Left colon (tissue), 2 donors: Measurements from ENCODE around the gene FAM120B. TPM values are rescaled to one million over a fixed set of nuclear protein-coding genes. Genes with fewer than 3 reads are reported as not detected.

Experiments
- ATAC-seq: fragments of 200-7000 bp; cut with Tn5 transposase; one replicate; pipeline ENCODE4 v1.9.1; 2020; ENCODE audit warnings: mild to moderate bottlenecking, moderate library complexity
- DNase-seq, 2 donors: peaks; one replicate each; pipeline ENCODE4 v3.0.0-alpha.2; 2020
- intact Hi-C, 2 donors: fragments of 100-400 bp; cut with DNase I in 1 of 2; cut with micrococcal nuclease in 1 of 2; formaldehyde crosslinking; loops; one replicate each; pipeline versions ENCODE4 v1.11.2 to v1.14.0; 2022; cut with DNase I, micrococcal nuclease
- total RNA-seq, 2 donors: library from RNA; stranded (reverse); fragmentation: NEBNext Ultra II Directional; extraction: Animal tissue kit (Norgen Biotek cat#: 25700); gene quantifications; one replicate each; pipeline ENCODE4 v1.2.1, GENCODE V29; 2021
- donor health status: DM: no; HTN: no; CAD: no.
- donor health status: DM: yes; HTN: yes; CAD: no.

The FAM120B gene
- total RNA-seq, 2 donors from 2014 or later = 30.3 to 31.1 TPM

DNA sequence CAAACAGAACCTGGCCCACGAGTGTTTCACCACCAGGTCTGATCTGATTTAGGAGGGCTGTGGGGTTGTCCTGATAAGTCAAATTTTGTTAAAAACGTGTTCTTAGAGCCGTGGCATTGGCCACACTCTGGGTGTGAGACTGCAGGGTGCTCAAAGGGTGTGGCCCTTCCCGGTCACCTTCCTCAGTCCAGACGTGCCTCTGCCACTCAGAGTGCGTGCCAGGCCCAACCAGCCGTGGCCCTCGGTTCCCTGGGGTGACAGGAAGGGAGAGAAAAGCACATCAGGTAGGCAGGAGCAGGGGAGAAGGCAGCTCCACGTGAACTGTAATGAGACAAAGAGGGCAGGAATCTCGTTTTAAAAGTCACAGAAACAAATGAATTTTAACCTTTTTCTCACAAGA lies 115.4 kb downstream of the FAM120B start:
- no peak for DNase-seq
- ATAC-seq = no peak
- intact Hi-C loops = no loop called here

DNA sequence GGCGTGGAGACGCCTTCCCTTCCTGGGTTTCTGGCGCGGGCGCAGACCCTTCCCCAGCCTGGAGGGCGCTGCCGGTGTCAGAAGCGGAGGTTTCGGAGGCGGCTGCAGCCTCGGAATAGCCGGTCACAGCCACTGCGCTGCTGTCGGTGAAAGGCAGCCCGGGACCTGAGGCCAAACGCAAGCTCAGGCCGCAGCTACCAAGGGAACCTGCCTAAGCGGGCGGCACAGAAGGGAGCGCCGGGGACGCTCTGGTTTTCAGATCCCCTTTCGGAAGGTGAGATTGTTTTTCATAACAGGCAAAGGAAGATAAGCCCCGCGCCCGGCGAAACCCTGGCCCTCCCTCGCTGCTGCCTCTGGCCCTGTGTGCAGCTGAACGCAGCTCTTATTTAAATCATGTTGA lies 116.5 kb downstream of the FAM120B start:
- no peak for ATAC-seq
- no peak for DNase-seq
- intact Hi-C loops = no loop called here

DNA sequence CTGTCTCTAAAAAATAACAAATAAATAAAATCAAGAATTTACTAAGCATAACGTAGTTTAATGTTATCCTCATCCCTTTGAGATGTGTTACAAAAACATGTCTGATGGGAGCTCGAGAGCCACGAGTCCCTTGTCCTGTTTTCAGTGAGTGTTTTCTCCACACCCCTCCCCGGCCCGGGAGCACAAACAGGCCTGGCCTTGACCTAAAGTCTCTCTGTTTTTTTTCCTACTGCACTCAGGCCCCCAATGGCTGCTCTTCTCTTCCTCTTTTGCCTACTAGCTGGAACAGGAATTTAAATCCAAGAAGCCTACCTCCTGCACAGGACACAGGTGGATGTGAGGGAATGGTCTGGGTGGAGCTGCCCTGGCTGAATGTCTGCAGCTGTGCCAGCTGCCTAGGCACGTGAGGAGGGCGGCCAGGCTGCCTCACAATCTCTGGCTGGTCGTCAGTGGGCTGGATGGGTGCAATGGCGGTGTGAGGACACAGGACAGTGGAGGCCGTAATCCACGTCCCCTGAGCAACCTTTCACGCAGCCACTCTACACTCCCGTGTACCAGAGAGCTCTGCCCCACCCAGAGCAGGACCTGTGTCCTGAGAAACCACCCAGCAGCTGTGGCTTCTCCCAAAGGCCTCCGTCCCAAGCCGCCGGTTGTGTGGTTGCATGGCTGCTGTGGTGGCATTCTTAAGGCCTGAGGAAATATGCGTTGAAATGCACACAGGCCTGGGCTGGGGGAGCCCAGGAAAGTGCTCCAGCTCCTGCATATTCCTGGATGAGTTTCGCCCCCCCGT lies 117.5 kb downstream of the FAM120B start:
- ATAC-seq (no peak), DNase-seq (no peak)
- intact Hi-C loops = no loop called here

DNA sequence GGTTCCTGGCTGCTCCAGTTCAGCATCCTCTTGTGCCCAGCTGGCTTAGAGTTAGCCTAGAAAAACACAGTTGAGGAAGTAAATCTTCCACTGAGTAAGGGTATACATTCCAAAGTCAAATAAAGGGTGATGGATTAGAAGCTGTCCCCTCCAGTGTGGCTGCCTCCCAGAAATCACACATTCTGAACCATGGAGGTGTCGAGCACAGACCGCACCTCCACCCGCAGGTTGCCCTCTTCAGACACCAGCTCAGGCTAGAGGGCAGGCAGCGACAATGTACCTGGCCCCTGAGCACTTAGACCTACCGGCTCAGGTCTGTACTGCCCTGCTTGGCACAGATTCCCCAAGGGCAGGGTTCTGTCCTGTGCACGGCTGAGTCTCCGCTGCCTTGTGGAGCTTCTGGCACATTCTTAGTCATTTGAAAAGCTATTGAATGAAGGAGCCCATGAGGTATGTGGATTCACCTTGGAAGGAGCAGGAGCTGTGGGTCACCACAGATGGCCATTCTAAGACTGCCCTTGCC lies 118.1 kb downstream of the FAM120B start:
- intact Hi-C loops = no loop called here
- ATAC-seq (no peak), DNase-seq (no peak)

DNA sequence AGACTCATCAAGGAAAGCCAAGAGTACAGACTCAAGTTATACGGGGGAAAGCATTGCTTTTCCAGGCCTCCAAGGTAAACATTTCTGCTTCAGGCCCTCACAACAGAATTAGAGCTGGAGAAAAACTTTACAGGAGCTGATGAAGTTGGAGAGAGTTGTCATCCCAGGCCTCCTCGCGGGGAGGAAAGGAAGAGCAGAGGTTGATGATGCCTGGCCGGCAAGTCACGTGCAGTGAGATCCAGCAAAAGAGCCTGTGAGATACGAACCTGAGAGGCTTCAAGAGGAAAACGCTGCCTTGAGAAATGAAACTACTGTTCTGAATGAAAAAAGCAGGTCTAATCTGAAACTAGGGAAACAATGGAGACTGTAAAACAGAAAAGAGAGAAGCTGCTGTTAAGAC lies 122.9 kb downstream of the FAM120B start:
- DNase-seq (no peak), ATAC-seq (no peak)
- intact Hi-C loops = no loop called here

DNA sequence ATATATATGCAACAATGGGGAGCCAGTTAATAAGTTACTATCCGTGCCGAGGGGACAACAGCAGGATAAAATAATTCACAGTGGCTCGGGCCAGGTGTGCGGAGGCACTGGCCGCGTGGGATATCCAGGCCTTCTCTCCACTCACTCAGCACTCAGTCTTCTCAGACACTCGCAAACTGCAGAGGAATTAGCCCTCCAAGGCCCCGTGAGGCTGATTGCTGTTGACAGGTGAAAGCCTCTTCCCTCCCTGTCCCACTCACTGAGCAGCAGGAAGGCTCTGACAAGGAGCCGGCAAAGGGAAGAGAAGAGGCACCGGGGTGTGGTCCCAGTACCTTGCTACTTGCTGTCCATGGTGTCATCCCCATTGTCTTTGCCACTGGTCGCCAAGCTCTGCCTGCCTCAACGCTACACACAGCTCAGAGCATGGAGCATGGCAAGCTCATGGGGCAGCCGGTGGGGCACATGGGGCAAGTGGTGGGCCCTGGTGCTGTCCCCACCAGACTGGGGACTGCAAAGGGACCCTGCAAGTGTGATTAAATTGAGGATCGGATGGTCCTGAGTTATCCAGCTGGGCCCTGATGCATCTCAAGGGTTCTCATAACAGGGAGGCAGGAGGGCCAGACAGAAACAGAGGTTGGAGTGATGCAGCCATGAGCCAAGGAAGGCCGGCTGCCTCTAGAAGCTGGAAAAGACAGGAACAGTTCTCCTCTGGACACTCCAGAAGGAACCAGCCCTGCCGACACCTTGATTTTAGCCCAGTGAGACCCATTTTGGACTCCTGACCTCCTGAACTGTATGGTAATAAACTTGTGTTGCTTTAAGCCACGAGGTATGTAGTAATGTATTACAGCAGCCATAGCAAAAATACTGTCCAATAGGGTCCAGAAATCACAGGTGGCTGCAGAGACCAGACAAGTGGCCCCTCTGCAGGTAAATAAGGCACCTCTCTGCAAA lies 126.9 kb downstream of the FAM120B start:
- no peak for DNase-seq
- ATAC-seq = no peak
- intact Hi-C loops = no loop called here

DNA sequence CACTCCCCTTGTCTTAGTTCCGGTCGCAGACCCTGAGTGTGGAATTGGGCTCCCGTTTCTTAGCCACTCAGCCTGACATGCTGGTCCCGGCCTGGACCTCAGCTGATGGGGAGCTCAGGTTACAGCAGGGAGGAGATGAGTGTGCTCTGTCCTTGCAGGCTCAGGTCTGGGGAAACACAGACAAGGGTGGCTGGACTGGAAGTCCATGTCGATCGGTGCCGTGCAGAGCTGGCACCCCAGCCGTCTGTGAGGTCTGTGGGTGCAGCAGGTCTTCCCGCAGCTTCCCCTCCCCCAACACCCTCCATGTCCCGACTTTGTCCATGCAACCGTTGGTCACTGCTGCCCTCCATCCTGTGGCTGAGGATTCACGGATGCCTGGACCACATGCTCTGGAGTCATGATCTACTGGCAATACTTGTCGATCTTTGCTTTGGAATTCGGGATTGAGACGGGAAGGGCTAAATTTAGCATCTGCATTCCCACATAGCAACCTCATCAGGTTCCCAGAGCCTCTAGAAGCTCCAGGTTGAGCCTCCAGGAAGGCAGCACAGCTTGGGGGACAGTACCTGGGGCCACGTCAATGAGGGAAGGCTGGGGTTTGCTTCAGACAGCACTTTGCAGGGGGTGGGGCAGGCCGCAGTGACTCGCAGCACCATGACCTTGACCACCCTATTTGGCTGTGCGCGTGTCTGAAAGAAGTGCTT lies 127.7 kb downstream of the FAM120B start:
- ATAC-seq (no peak), DNase-seq (no peak)
- intact Hi-C loops = no loop called here

DNA sequence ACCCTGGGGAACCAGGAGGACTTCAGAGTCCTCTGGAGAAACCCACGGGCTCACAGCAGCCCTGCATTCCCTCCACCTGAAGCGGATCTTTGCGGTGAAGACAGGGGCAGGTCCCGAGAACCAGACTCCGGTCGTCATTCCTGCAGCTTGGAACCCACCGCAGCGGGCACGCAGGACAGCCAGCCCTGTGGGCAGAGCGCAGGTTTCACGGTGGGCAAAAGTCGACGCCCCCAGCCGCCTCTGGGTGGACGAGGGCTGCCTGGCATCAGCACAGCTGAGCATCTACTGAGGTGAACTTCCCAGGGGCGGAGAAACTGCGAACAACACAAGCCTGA lies 128.2 kb downstream of the FAM120B start:
- intact Hi-C loops = no loop called here
- no peak for DNase-seq
- no peak for ATAC-seq

DNA sequence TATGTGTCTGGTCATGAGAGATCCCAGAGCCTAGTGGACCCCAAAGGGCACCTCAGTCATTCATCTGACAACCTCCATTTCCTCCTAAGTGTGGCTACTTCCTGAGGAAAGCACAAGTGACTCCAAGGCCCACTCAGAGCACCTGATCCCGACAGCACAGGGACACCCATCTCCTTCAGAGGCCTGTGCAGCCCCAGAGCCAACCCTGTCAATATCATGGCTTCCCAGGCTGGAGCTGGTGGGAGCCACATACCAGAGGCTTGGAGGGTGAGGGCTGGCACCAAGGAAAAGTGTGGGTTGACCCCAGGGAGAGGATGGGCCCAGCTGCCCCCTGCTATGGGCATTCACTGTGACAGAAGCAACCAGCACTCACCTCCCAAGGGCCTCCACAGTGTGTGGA lies 129.2 kb downstream of the FAM120B start:
- no peak for ATAC-seq
- intact Hi-C loops = no loop called here
- no peak for DNase-seq

DNA sequence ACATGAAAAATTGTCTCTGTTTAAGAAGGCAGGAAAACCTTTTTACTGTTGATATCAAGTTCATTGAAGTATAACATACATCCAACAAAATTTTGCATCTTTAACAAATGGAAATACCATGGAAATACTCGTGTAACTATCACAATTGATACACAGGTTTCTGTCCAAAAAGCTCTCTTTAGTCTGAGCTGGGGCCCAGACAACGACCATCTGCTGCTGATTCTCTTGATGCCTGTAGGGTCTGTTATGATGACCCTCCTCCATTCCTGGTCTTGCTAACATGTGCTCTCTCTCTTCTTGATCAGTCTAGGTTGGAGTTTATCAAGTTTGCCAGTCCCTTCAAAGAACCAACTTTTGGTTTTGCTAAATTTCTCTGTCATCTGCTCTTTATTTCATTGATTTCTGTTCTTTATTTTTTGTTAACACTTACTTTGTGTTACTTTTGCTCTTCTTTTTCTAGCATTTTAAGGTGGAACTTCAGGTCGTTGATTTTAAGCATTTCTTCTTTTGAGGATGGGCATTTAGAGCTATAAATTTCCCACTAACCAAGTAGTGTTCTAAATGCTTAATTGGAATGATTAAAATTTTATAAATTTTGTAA lies 129.8 kb downstream of the FAM120B start:
- intact Hi-C loops = no loop called here
- ATAC-seq (no peak), DNase-seq (no peak)

DNA sequence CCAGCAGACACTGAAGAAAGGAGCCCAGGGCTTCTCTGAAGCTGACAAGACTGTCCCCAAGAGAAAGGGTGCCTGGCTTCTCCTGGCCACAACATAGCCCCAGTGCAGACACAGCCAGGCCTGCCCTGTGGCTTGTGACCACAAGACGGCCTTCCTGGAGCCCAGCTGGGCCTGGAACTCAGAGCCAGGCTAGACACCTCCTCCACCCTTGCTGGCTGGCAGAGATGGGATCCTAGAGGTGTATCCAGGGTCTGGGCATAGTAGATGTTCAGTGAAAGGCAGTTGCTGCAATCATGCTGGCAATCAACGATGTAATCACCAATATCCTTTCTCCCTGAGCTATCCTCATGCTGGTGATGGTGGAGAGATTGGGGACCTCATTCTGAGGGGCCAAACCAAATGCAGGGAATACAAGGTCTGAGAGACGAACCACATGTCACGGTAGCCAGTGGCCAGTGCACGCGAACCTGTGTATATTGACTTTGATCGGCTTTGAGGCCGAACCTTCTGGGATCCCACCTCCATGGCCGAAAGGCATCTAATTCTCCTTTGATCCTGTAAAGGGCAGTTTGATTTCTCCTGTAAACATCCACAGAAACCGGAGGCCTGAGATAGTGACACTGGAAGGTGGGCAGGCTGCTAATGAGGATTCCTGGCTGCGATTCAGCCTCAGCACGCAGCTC lies 131.3 kb downstream of the FAM120B start:
- DNase-seq = no peak
- intact Hi-C loops = no loop called here
- ATAC-seq = no peak

DNA sequence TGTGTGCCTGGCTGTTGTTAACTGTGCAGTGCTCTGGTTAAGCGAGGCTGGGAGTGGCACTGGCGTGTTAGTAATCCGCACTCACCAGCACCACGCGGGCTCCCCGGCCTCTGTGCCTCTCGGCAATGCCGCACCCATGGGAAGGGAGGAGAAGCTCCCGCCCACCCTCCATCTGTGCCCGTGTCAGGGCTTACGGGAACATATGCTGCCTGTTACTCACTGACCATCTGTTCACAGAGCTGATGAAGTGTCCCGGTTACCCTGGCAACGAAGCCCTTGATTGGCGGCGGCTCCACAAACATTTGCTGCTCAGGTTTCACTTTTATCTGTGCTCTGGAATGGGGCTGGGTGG lies 131.8 kb downstream of the FAM120B start:
- peak; percentile 99 for ATAC-seq
- intact Hi-C loops = no loop called here
- DNase-seq = peak; percentile 80 to 88

DNA sequence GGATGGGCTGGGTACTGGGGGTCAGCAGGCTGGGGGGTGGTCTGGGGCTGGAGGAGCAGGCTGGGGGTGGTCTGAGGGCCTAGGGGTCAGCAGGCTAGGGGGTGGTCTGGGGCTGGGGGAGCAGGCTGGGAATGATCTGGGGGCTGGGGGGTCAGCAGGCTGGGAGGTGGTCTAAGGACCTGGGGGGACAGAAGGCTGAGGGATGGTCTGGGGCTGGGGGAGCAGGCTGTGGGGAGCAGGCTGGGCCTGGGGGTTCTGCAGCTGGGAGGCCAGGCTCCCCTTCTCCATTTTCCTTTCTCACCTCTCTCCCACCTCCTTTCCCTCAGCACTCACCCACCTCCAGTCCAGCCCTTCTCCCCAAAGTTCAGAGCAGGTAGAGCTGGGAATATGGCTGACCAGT lies 132.3 kb downstream of the FAM120B start:
- intact Hi-C loops = no loop called here
- ATAC-seq (no peak), DNase-seq (no peak)

DNA sequence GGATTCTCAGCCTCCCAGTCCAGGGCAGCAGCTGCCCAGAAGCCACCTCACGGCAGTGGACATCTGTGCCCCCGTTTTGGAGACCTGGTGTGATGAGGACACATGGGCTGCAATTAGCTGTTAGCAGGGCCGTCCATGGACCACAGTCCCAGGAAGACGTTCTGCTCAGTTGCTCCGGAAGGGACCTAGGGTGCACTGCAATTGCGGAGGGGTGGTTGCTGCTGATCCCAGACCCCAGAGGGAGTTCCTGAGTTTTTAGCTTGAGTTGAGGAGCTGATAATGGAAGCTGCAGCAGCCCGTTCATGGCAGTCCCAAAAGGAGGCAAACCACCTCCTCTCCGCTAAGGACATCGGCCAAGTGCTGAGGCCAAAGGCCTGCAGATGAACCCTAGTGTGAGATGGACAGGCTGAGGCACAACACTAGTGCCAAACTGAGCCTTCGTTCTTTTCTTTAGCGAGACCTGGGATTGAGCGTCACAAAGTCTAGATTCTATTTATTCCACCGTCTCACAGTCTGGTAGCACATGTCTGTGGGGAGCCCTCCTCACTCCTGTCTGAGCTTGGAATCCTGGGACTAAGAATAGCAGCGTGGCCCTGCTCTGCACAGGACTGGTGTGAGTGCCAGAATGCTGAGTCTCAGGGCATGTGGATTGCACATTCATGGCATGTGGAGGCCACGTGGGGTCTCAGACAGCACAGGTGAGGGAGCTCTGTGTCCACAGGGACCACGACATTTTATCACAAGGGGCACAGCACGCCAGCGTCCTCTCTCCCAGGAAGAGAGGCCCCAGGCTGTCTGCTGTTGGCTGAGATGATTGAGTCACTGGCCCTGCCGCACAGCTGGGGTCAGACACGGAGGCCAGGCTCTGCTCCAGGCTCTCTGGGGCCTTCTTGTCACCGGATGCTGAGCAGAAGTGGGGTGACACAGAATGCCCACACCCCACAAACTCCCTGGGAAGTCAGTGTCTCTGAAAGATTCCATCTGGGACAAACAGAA lies 133.1 kb downstream of the FAM120B start:
- no peak for ATAC-seq
- DNase-seq = no peak
- intact Hi-C loops = no loop called here

DNA sequence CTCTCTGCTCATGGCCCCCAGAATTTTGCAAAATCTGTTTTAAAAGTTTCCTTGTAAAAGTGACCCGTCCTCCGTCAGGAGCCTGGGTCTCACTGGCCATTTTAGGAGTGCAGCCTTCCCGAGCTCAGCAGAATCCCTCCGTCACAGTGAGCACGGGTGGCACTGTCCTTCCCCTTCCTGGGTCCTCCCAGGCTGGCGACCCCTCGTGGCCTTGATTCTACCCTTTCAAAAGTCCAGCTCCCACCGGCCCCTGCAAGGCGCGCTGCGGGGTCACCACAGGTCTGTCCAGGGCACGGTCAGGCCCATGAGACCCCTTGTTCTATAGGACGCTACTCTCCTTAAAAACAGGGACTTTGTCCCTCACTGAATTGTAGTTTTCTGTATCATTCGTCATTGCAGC lies 133.9 kb downstream of the FAM120B start:
- DNase-seq = no peak

DNA sequence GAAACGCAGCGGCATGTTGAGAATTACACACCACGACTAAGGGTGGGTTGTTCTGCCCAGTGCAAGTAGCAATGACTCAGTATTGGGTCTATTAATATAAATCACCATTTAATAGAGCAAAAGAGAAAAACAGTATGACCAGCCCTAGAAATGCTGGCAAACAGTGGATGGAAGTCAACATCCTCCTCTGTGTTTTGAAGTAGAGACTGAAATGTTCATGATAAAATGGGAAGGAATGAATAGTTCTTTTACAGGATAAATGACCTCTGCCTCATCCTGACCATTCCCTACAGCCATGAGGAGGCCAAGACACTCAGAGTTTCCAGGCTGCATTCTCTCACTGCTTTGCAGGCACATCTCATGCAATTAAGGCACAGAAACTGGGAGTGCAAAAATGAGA lies 134.8 kb downstream of the FAM120B start:
- no peak for DNase-seq
- ATAC-seq = no peak
- intact Hi-C loops = no loop called here

More for the DNA sequence above, 133.9 kb downstream of the FAM120B start:
- ATAC-seq = no peak
- intact Hi-C loops = no loop called here

DNA sequence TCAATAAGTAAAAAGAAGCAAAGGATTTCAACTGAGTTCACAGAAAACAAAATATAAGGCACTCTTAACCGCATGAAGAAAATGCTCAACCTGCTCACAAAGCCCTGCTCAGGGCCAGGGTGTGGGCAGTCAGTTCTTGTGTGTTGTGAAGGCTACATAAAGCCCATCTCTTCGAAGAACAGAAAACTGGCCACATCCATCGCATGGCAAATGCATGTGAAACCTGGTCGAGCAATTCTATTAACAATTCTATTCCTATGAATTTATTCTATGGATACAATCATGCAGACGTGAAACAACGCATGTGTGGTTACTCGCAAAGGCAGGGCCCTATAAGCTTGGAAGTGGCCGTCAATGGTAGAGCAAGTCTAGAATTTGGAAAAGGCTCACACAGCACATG lies 136.0 kb downstream of the FAM120B start:
- ATAC-seq (no peak), DNase-seq (no peak)

More for the DNA sequence above, 136.0 kb downstream of the FAM120B start:
- intact Hi-C loops = no loop called here
